Psoas muscle (tissue), 8 donors: ENCODE data around the gene PACSIN2. TPM values are rescaled to one million over a fixed set of nuclear protein-coding genes. Genes with fewer than 3 reads are reported as not detected.
A peak's percentile ranks its signal among the peaks of the same experiment; 100 is the strongest.

Experiments
- ATAC-seq, 4 donors: fragments of 200-7000 bp; cut with Tn5 transposase; one replicate each; pipeline ENCODE4 v1.9.1; 2020; ENCODE audit warnings: moderate library complexity in 3 of 4, mild to moderate bottlenecking in 2 of 4
- DNase-seq, 2 donors: peaks; one replicate each; pipeline ENCODE4 v3.0.0-alpha.2; 2020
- H3K27ac ChIP-seq: fragments of 200-600 bp; one replicate; pipeline ENCODE4 v1.8.0; 2022
- H3K27me3 ChIP-seq, 3 donors: fragments of 200-600 bp in 1 of 3; one replicate each; pipeline versions ENCODE4 v1.6.1 to v1.8.0; 2013 to 2022; ENCODE audit warnings: low read length in 2 of 3, mild to moderate bottlenecking in 2 of 3, moderate library complexity in 1 of 3; ENCODE audit not compliant: insufficient read depth in 3 of 3
- H3K36me3 ChIP-seq, 2 donors: fragments of 200-600 bp in 1 of 2; one replicate each; pipeline versions ENCODE4 v1.6.1 to v1.8.0; 2013 to 2022; ENCODE audit warnings: low read depth in 1 of 2, mild to moderate bottlenecking in 1 of 2, moderate library complexity in 1 of 2; ENCODE audit not compliant: insufficient read depth in 1 of 2
- H3K4me1 ChIP-seq: fragments of 200-600 bp; one replicate; pipeline ENCODE4 v1.8.0; 2022
- H3K4me3 ChIP-seq: fragments of 200-600 bp; one replicate; pipeline ENCODE4 v1.8.0; 2022; ENCODE audit warnings: mild to moderate bottlenecking
- H3K9me3 ChIP-seq: fragments of 200-600 bp; one replicate; pipeline ENCODE4 v1.8.0; 2022
- WGBS, 3 donors: extraction: QIAGEN DNeasy Blood & Tissue Kit; methylation state at CpG; one replicate each; pipeline versions ENCODE4 v1.1.6 to v1.1.7; 2013; 5-methylcytosine and 5-hydroxymethylcytosine counted together
- intact Hi-C, 2 donors: fragments of 100-400 bp; cut with DNase I; formaldehyde crosslinking; loops; one replicate each; pipeline versions ENCODE4 v1.11.0 to v1.14.2; 2022
- polyA plus RNA-seq, 3 donors: library from polyadenylated mRNA; stranded (reverse); fragments of 200-250 nt; gene quantifications; one replicate each; pipeline ENCODE4 v1.2.3, GENCODE V29; 2013
- total RNA-seq, 4 donors: library from RNA; stranded (reverse); fragmentation: NEBNext Ultra II Directional in 2 of 4; extraction: Animal tissue kit (Norgen Biotek cat#: 25700) in 2 of 4; gene quantifications; one replicate each; pipeline versions ENCODE4 v1.2.1 to v1.2.4, GENCODE V29; 2021 to 2023
- TF ChIP-seq, protein P1 (sequence below): fragments of 200-600 bp; IDR thresholded peaks from one replicate; pipeline ENCODE4 v1.8.0; 2022; ENCODE audit warnings: antibody characterized with exemption
- donor health status: healthy with polysubstance abuse.
- donor health status: DM: no; HTN: no; CAD: no; lungs with moderate emphysema.
- donor health status: Bipolar disorder and iron deficiency.
- donor health status: healthy.
- donor health status: DM: yes; HTN: yes; CAD: no.
- donor health status: DM: no; HTN: no; CAD: no.
- donor health status: DM: no; HTN: no; CAD: no.
- donor health status: DM: yes; HTN: yes; CAD: no.

Gene PACSIN2
- total and polyA plus RNA-seq, 7 donors: 21.0 to 52.2 (median 31.4) TPM

DNA sequence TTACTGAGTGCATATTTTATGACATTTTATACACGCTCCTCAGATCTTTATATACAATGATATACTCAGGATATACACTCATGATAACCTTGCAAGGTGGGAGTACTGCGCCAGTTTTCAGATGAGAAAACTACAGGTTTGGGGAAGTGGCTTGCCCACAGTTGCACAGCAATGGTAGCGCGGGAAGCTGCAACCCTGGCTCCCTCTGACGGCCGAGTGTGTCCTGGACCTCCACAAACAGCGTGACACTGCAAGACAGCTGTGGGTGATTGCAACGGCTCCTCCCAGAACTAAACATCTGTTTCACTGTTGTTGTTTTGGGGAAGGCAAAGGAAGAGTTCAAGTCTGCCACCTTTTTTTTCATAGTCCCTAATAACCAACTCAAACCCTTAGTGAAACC, 47.0 kb downstream of the PACSIN2 start:
- peak; percentile 67 to 85 for DNase-seq
- intact Hi-C loops: loop anchor here in 1 of 2 donors (2.0 to 5.0 kb wide), 2 partner anchors 57 to 101 kb away; no protein-coding TSS in a partner anchor
- Histone ChIP-seq H3K4me3 (no peak overlapping the region), H3K36me3 (no peaks in the 10 kb centered on the region), H3K27ac (peak overlapping the region; percentile 88), H3K9me3 (no peaks in the 10 kb centered on the region), H3K4me1 (peaks cover 42% of the 10 kb centered on the region), H3K27me3 (no peaks in the 10 kb centered on the region)
- TF ChIP-seq, protein P1, sequence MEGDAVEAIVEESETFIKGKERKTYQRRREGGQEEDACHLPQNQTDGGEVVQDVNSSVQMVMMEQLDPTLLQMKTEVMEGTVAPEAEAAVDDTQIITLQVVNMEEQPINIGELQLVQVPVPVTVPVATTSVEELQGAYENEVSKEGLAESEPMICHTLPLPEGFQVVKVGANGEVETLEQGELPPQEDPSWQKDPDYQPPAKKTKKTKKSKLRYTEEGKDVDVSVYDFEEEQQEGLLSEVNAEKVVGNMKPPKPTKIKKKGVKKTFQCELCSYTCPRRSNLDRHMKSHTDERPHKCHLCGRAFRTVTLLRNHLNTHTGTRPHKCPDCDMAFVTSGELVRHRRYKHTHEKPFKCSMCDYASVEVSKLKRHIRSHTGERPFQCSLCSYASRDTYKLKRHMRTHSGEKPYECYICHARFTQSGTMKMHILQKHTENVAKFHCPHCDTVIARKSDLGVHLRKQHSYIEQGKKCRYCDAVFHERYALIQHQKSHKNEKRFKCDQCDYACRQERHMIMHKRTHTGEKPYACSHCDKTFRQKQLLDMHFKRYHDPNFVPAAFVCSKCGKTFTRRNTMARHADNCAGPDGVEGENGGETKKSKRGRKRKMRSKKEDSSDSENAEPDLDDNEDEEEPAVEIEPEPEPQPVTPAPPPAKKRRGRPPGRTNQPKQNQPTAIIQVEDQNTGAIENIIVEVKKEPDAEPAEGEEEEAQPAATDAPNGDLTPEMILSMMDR: peak; percentile 35
- WGBS, 3 donors: 49 to 63% (median 52%) methylated on average over 8 of the region's 8 CpGs
- ATAC-seq: peak; percentile 57 to 74 (median 70)

DNA sequence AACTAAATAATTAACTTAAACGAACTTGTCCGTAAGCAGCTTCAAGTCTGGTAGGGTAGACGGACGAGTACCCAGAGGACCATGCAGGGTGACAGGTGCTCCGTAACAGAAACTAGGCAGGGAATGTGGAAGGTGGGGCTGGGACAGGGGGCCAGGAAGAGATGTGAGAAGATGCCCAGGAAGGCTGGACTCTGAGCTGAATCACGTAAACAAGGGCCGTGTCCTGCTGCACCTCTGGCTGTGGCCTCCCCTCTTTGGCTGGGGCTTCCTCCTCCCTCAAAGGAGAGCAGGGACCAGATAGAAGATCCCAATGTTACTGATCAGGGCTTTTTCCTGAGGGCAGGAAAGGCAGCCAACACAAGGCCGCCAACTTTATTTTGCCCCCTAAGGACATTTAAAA, 47.9 kb downstream of the PACSIN2 start:
- H3K4me1 ChIP-seq: peaks cover 42% of the 10 kb centered on the region
- ATAC-seq: peak; percentile 48 to 87 (median 68)
- TF ChIP-seq, protein P1: no peak
- H3K27ac ChIP-seq: peak overlapping the region; percentile 88
- H3K36me3 ChIP-seq: no peaks in the 10 kb centered on the region
- 43 to 84% (median 46%) methylated on average over 8 of the region's 8 CpGs for WGBS, 3 donors
- peak overlapping the region; percentile 34 for H3K4me3 ChIP-seq
- intact Hi-C loops: loop anchor here in 1 of 2 donors (5.0 kb wide), 1 partner anchor 100 kb away; no protein-coding TSS in a partner anchor
- no peaks in the 10 kb centered on the region for H3K27me3 ChIP-seq
- no peaks in the 10 kb centered on the region for H3K9me3 ChIP-seq
- no peak for DNase-seq

DNA sequence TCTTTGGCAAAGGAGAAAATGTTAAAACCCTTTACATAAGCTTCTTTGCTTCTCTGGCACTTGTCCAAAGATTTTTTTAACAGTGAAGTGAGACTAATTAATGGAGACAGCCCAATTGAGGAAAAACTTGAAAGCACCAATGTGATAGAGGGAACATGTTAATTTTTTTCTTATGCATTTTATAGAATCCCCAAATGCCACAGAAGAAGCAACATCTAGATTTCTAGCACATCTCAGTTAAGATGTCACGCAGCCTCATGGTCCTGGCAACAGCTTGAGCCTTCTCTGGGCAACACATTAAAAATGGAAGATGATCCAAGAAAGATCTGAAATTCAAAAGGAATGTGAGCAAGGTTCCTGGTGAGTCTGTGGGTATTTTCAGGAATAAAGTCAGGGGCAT, 48.5 kb downstream of the PACSIN2 start:
- ATAC-seq: peak; percentile 50 to 85 (median 74)
- Histone ChIP-seq H3K27ac (peak overlapping the region; percentile 88), H3K4me1 (peaks cover 45% of the 10 kb centered on the region), H3K27me3 (no peaks in the 10 kb centered on the region), H3K9me3 (no peaks in the 10 kb centered on the region), H3K36me3 (no peaks in the 10 kb centered on the region), H3K4me3 (peak overlapping the region; percentile 34)
- no peak for DNase-seq
- 18 to 59% (median 22%) methylated on average over 1 of the region's 1 CpG for WGBS, 3 donors
- intact Hi-C loops: loop anchor here in 1 of 2 donors (5.0 kb wide), 1 partner anchor 99 kb away; no protein-coding TSS in a partner anchor
- TF ChIP-seq, protein P1: no peak

DNA sequence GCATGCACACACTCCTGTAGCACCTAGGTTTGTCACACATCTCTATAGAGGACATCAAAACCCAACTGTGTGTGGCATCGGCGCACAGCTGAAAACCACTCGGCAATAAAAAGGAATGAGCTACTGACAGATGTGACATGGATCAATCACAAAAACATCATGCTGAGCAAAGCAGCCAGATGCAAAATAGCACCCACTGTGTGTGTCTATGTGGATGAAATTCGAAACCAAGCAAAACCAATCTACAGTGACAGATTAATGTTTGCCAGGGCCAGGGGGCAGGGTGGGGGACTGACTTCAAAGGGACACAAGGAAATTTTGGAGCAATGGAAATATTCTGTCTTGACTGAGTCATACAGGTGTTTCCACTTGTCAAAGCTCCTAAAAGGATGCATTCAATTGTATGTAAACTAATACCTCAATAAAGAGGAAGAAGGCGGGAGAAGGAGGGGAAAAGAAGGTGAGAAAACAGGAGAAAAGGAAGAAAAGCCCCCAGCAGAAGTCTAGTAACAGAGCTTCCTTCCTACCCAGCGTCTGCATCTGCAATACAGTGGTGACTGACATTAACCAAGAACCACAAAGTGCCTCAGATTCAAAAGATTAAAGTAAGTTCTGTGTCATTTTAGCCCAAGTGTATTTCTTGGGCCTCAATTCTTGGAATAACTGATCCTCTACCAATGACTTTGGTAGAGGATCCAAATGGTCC, 49.8 kb downstream of the PACSIN2 start:
- Histone ChIP-seq H3K36me3 (no peaks in the 10 kb centered on the region), H3K4me1 (peaks cover 57% of the 10 kb centered on the region), H3K4me3 (no peak overlapping the region), H3K9me3 (no peaks in the 10 kb centered on the region), H3K27me3 (no peaks in the 10 kb centered on the region), H3K27ac (peak overlapping the region; percentile 0)
- TF ChIP-seq, protein P1: no peak
- intact Hi-C loops: loop anchor here in 1 of 2 donors (5.0 kb wide), 1 partner anchor 98 kb away; no protein-coding TSS in a partner anchor
- DNase-seq (no peak), ATAC-seq (peak in 2 of 4 donors; percentile 18 to 30)
- 61 to 81% (median 64%) methylated on average over 6 of the region's 6 CpGs for WGBS, 3 donors
